HepG2 (cell line): ENCODE results near the gene ORC1. TPM values are rescaled to one million over a fixed set of nuclear protein-coding genes. Genes with fewer than 3 reads are reported as not detected.

Experiments used
- ASH2L ChIP-seq: fragments of 300-600, 200-600 bp; sonication (generic); IDR thresholded peaks from 2 replicates; pipeline ENCODE4 v1.7.0; 2017; ENCODE audit warnings: low read depth, mild to moderate bottlenecking, moderate library complexity, mixed read lengths, low read length; ENCODE audit not compliant: insufficient read length
- FOXC1 ChIP-seq: sonication (generic); formaldehyde crosslinking; IDR thresholded peaks from 2 replicates; pipeline ENCODE4 v1.8.0; 2022; ENCODE audit warnings: mild to moderate bottlenecking, missing genetic modification reagents, borderline replicate concordance
- FOXK1 ChIP-seq: sonication (generic); formaldehyde crosslinking; IDR thresholded peaks from 2 replicates; pipeline ENCODE4 v1.4.0; 2020; ENCODE audit warnings: low read depth, missing genetic modification reagents, borderline replicate concordance
- GLI4 ChIP-seq: sonication (generic); formaldehyde crosslinking; IDR thresholded peaks from 2 replicates; pipeline ENCODE4 v1.5.1; 2020; ENCODE audit warnings: missing genetic modification reagents, mild to moderate bottlenecking, moderate library complexity, borderline replicate concordance
- POGZ ChIP-seq: sonication (generic); formaldehyde crosslinking; IDR thresholded peaks from 2 replicates; pipeline ENCODE4 v1.4.0; 2020; ENCODE audit warnings: mild to moderate bottlenecking, missing genetic modification reagents
- RBFOX2 ChIP-seq: fragments of 200-400 bp; formaldehyde crosslinking; IDR thresholded peaks from 2 replicates; pipeline ENCODE4 v1.6.1; 2017; ENCODE audit warnings: low read depth, mild to moderate bottlenecking, low read length
- REPIN1 ChIP-seq: sonication (generic); formaldehyde crosslinking; IDR thresholded peaks from 2 replicates; pipeline ENCODE4 v1.8.0; 2022; ENCODE audit warnings: missing genetic modification reagents, low read depth, mild to moderate bottlenecking, borderline replicate concordance
- SAP130 ChIP-seq: IDR thresholded peaks from 2 replicates; pipeline ENCODE4 v1.6.1; 2016; ENCODE audit warnings: low read depth
- SRSF9 ChIP-seq: fragments of 200-400 bp; formaldehyde crosslinking; IDR thresholded peaks from 2 replicates; pipeline ENCODE4 v1.6.1; 2018; ENCODE audit warnings: borderline replicate concordance, mild to moderate bottlenecking, low read depth, low read length; ENCODE audit not compliant: insufficient read depth, poor library complexity, severe bottlenecking
- ZC3H13 ChIP-seq: sonication (generic); formaldehyde crosslinking; IDR thresholded peaks from 2 replicates; pipeline ENCODE4 v1.8.1; 2023; ENCODE audit warnings: mild to moderate bottlenecking, missing genetic modification reagents, moderate library complexity
- ZFY ChIP-seq: sonication (generic); formaldehyde crosslinking; IDR thresholded peaks from 2 replicates; pipeline ENCODE4 v1.4.0; 2020; ENCODE audit warnings: missing genetic modification reagents
- ZNF331 ChIP-seq: sonication (generic); formaldehyde crosslinking; IDR thresholded peaks from 2 replicates; pipeline ENCODE4 v1.4.0; 2020; ENCODE audit warnings: missing genetic modification reagents
- ZNF333 ChIP-seq: sonication (generic); formaldehyde crosslinking; IDR thresholded peaks from 2 replicates; pipeline ENCODE4 v1.4.0; 2020; ENCODE audit warnings: mild to moderate bottlenecking, missing genetic modification reagents, borderline replicate concordance
- ZNF451 ChIP-seq: sonication (generic); formaldehyde crosslinking; IDR thresholded peaks from 2 replicates; pipeline ENCODE4 v1.5.0; 2020; ENCODE audit warnings: mild to moderate bottlenecking, missing genetic modification reagents
- ZNF782 ChIP-seq: sonication (generic); formaldehyde crosslinking; IDR thresholded peaks from 2 replicates; pipeline ENCODE4 v1.4.0; 2020; ENCODE audit warnings: missing genetic modification reagents, mild to moderate bottlenecking, borderline replicate concordance
- polyA plus RNA-seq, 8 experiments: library from polyadenylated mRNA; depleted of rRNA in 3 of 8; stranded (reverse) in 7 of 8; unstranded in 1 of 8; fragments of >200 nt; fragmentation: Illumina TruSeq in 4 of 8; extraction: Trizol in 4 of 8; gene quantifications; 2 replicates each; pipeline versions ENCODE4 v1.2.1 to v1.2.3, GENCODE V29; 2011 to 2016; ENCODE audit warnings: low read depth in 4 of 8, missing spikeins in 1 of 8, mixed read lengths in 1 of 8; ENCODE audit not compliant: insufficient read depth in 1 of 8
- total RNA-seq, 5 experiments: library from RNA; depleted of rRNA; stranded (reverse); fragments of >200 nt; fragmentation: Illumina TruSeq; extraction: Trizol; gene quantifications; 2 replicates each; pipeline ENCODE4 v1.2.3, GENCODE V29; 2016; ENCODE audit warnings: low read depth in 1 of 5
- TF ChIP-seq, protein P1 (sequence below): sonication (generic); IDR thresholded peaks from 2 replicates; pipeline ENCODE4 v1.6.1; 2016; ENCODE audit warnings: low read depth, borderline replicate concordance
- TF ChIP-seq, protein P2 (sequence below): IDR thresholded peaks from 2 replicates; pipeline ENCODE4 v1.6.1; 2016; ENCODE audit warnings: missing compliant biosample characterization, missing genetic modification reagents, borderline replicate concordance
- TF ChIP-seq, protein P3 (sequence below): IDR thresholded peaks from 2 replicates; pipeline ENCODE4 v1.4.0; 2020; ENCODE audit warnings: mild to moderate bottlenecking, missing genetic modification reagents
- TF ChIP-seq, protein P4 (sequence below): sonication (generic); formaldehyde crosslinking; IDR thresholded peaks from 2 replicates; pipeline ENCODE4 v1.5.1; 2020; ENCODE audit warnings: missing genetic modification reagents, mild to moderate bottlenecking, borderline replicate concordance
- TF ChIP-seq, protein P5 (sequence below): IDR thresholded peaks from 2 replicates; pipeline ENCODE4 v1.6.1; 2012; ENCODE audit warnings: inconsistent platforms

The ORC1 gene
- total and polyA plus RNA-seq, 2 of the 13 experiments (the other 11 are each of a cell fraction or from before 2014, with no cell fraction given), result 7.0 to 23.5 TPM

DNA sequence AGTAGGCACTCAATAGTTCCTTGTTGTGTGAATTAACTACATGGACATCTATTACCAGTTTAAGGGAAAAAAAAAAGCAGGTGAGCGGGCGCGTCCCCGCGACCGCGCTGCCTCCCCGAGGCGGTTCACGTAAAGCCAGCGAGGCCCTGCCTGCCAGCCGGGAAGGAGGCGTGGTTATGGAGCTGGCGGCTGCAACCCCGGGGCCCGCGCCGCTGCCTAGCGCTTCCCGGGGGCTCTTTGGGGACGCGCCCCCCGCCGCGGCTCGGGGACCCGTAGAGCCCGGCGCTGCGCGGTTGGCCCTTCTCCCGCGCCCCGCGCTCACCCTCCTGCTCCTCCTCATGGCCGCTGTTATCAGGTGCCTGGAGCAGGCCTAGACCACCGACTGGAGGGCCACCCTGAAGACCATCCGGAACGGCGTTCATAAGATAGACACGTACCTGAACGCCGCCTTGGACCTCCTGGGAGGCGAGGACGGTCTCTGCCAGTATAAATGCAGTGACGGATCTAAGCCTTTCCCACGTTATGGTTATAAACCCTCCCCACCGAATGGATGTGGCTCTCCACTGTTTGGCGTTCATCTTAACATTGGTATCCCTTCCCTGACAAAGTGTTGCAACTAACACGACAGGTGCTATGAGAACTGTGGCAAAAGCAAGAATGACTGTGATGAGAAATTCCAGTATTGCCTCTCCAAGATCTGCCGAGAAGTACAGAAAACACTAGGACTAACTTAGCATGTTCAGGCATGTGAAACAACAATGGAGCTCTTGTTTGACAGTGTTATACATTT is 35.6 kb downstream of the ORC1 start (continued):
- TF ChIP-seq ZNF333 (CRISPR knock-in tag) (0 out of 2 replicates have a peak, but pooled peaks have one; percentile 49), FOXC1 (CRISPR knock-in tag) (no peak), ZNF451 (CRISPR knock-in tag) (0 out of 2 replicates have a peak, but pooled peaks have one; percentile 45), ZNF331 (CRISPR knock-in tag) (0 out of 2 replicates have a peak, but pooled peaks have one; percentile 7), ASH2L (peak; percentile 47), FOXK1 (CRISPR knock-in tag) (no peak), GLI4 (CRISPR knock-in tag) (no peak), RBFOX2 (peak; percentile 81), SAP130 (peak; percentile 82), SRSF9 (no peak), POGZ (0 out of 2 replicates have a peak, but pooled peaks have one; percentile 28), ZC3H13 (CRISPR knock-in tag) (peak; percentile 49; the same call in 1 of the 2 replicates), REPIN1 (0 out of 2 replicates have a peak, but pooled peaks have one; percentile 52), ZNF782 (CRISPR knock-in tag) (no peak), ZFY (peak; percentile 82)
- TF ChIP-seq, protein P1, sequence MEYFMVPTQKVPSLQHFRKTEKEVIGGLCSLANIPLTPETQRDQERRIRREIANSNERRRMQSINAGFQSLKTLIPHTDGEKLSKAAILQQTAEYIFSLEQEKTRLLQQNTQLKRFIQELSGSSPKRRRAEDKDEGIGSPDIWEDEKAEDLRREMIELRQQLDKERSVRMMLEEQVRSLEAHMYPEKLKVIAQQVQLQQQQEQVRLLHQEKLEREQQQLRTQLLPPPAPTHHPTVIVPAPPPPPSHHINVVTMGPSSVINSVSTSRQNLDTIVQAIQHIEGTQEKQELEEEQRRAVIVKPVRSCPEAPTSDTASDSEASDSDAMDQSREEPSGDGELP, result peak; percentile 49; the same call in 1 of the 2 replicates
- TF ChIP-seq, protein P2, sequence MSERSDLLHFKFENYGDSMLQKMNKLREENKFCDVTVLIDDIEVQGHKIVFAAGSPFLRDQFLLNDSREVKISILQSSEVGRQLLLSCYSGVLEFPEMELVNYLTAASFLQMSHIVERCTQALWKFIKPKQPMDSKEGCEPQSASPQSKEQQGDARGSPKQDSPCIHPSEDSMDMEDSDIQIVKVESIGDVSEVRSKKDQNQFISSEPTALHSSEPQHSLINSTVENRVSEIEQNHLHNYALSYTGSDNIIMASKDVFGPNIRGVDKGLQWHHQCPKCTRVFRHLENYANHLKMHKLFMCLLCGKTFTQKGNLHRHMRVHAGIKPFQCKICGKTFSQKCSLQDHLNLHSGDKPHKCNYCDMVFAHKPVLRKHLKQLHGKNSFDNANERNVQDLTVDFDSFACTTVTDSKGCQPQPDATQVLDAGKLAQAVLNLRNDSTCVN (CRISPR knock-in tag), result 0 out of 2 replicates have a peak, but pooled peaks have one; percentile 34
- TF ChIP-seq, protein P3, sequence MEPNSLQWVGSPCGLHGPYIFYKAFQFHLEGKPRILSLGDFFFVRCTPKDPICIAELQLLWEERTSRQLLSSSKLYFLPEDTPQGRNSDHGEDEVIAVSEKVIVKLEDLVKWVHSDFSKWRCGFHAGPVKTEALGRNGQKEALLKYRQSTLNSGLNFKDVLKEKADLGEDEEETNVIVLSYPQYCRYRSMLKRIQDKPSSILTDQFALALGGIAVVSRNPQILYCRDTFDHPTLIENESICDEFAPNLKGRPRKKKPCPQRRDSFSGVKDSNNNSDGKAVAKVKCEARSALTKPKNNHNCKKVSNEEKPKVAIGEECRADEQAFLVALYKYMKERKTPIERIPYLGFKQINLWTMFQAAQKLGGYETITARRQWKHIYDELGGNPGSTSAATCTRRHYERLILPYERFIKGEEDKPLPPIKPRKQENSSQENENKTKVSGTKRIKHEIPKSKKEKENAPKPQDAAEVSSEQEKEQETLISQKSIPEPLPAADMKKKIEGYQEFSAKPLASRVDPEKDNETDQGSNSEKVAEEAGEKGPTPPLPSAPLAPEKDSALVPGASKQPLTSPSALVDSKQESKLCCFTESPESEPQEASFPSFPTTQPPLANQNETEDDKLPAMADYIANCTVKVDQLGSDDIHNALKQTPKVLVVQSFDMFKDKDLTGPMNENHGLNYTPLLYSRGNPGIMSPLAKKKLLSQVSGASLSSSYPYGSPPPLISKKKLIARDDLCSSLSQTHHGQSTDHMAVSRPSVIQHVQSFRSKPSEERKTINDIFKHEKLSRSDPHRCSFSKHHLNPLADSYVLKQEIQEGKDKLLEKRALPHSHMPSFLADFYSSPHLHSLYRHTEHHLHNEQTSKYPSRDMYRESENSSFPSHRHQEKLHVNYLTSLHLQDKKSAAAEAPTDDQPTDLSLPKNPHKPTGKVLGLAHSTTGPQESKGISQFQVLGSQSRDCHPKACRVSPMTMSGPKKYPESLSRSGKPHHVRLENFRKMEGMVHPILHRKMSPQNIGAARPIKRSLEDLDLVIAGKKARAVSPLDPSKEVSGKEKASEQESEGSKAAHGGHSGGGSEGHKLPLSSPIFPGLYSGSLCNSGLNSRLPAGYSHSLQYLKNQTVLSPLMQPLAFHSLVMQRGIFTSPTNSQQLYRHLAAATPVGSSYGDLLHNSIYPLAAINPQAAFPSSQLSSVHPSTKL (CRISPR knock-in tag), result peak; percentile 21; the same call in 1 of the 2 replicates
- TF ChIP-seq, protein P4, sequence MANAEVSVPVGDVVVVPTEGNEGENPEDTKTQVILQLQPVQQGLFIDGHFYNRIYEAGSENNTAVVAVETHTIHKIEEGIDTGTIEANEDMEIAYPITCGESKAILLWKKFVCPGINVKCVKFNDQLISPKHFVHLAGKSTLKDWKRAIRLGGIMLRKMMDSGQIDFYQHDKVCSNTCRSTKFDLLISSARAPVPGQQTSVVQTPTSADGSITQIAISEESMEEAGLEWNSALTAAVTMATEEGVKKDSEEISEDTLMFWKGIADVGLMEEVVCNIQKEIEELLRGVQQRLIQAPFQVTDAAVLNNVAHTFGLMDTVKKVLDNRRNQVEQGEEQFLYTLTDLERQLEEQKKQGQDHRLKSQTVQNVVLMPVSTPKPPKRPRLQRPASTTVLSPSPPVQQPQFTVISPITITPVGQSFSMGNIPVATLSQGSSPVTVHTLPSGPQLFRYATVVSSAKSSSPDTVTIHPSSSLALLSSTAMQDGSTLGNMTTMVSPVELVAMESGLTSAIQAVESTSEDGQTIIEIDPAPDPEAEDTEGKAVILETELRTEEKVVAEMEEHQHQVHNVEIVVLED, result peak; percentile 44; the same call in 1 of the 2 replicates
- TF ChIP-seq, protein P5, sequence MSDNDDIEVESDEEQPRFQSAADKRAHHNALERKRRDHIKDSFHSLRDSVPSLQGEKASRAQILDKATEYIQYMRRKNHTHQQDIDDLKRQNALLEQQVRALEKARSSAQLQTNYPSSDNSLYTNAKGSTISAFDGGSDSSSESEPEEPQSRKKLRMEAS, result peak; percentile 49
